CD14-positive monocyte (primary cell): ENCODE data around the gene CDK6. TPM values are rescaled to one million over a fixed set of nuclear protein-coding genes. Genes with fewer than 3 reads are reported as not detected.

ENCODE experiments used
- DNase-seq, 3 donors: peaks; one replicate each; pipeline ENCODE4 v3.0.0-alpha.2; 2011 to 2022
- H2AFZ ChIP-seq: 2 replicates; pipeline ENCODE4 v1.6.0; 2012; ENCODE audit warnings: mild to moderate bottlenecking, low read depth, low read length, inconsistent platforms; ENCODE audit not compliant: insufficient read depth, poor library complexity, severe bottlenecking
- H3K27ac ChIP-seq, 2 donors: 1 replicate in 1 of 2; 2 replicates in 1 of 2; pipeline ENCODE4 v1.5.1; 2012 to 2013; ENCODE audit warnings: low read length in 2 of 2, control low read depth in 1 of 2, inconsistent platforms in 1 of 2, low read depth in 1 of 2, mild to moderate bottlenecking in 1 of 2
- H3K27me3 ChIP-seq, 2 donors: one replicate each; pipeline versions ENCODE4 v1.6.0 to v1.6.1; 2011 to 2013; ENCODE audit warnings: low read length in 2 of 2; ENCODE audit not compliant: control insufficient read depth in 2 of 2, insufficient read depth in 2 of 2
- H3K36me3 ChIP-seq, 2 donors: replicated peaks in 1 of 2; 1 replicate in 1 of 2; 2 replicates in 1 of 2; pipeline versions ENCODE4 v1.5.1 to v1.6.1; 2012 to 2013; ENCODE audit warnings: low read length in 2 of 2, control low read depth in 1 of 2, inconsistent platforms in 1 of 2, mild to moderate bottlenecking in 1 of 2; ENCODE audit not compliant: insufficient read depth in 2 of 2, control insufficient read depth in 1 of 2
- H3K4me1 ChIP-seq, 2 donors: 1 replicate in 1 of 2; 2 replicates in 1 of 2; pipeline versions ENCODE4 v1.5.1 to v1.6.1; 2012 to 2013; ENCODE audit warnings: low read length in 2 of 2, control low read depth in 1 of 2, inconsistent platforms in 1 of 2, mild to moderate bottlenecking in 1 of 2, moderate library complexity in 1 of 2; ENCODE audit not compliant: insufficient read depth in 2 of 2, control insufficient read depth in 1 of 2
- H3K4me2 ChIP-seq: replicated peaks from 2 replicates; pipeline ENCODE3; 2012; ENCODE audit warnings: low read length, moderate library complexity, mild to moderate bottlenecking; ENCODE audit not compliant: poor library complexity, severe bottlenecking; ENCODE audit errors: extremely low read depth
- H3K4me3 ChIP-seq, 3 experiments: fragments of 200-600 bp in 1 of 3; sonication (generic) in 1 of 3; replicated peaks in 1 of 3; 1 replicate in 2 of 3; 2 replicates in 1 of 3; pipeline ENCODE4 v1.5.1; 2011 to 2013; ENCODE audit warnings: low read length in 3 of 3, mild to moderate bottlenecking in 3 of 3, control low read depth in 2 of 3, low read depth in 2 of 3, inconsistent platforms in 1 of 3, moderate library complexity in 1 of 3
- H3K79me2 ChIP-seq: 2 replicates; pipeline ENCODE4 v1.6.0; 2012; ENCODE audit warnings: mild to moderate bottlenecking, control low read depth, inconsistent platforms, low read length, moderate library complexity; ENCODE audit not compliant: insufficient read depth
- H3K9ac ChIP-seq: 2 replicates; pipeline ENCODE4 v1.6.0; 2017; ENCODE audit warnings: low read length, mild to moderate bottlenecking; ENCODE audit not compliant: insufficient read depth, poor library complexity, severe bottlenecking
- H3K9me3 ChIP-seq, 2 donors: replicated peaks in 1 of 2; 1 replicate in 1 of 2; 2 replicates in 1 of 2; pipeline versions ENCODE4 v1.5.1 to v1.6.1; 2012 to 2013; ENCODE audit warnings: low read length in 2 of 2, control low read depth in 1 of 2; ENCODE audit not compliant: control insufficient read depth in 1 of 2, insufficient read depth in 1 of 2
- H4K20me1 ChIP-seq: 2 replicates; pipeline ENCODE4 v1.6.0; 2012; ENCODE audit warnings: mild to moderate bottlenecking, low read length, control low read depth, moderate library complexity; ENCODE audit not compliant: insufficient read depth
- H3K27ac Mint-ChIP-seq, 7 donors: one replicate each; pipeline ENCODE4 v1.8.0; 2020; ENCODE audit warnings: mild to moderate bottlenecking in 7 of 7, mixed read lengths in 7 of 7, moderate library complexity in 6 of 7, inconsistent platforms in 2 of 7
- H3K27me3 Mint-ChIP-seq, 3 donors: one replicate each; pipeline ENCODE4 v1.8.0; 2021 to 2022; ENCODE audit warnings: low read depth in 3 of 3, mild to moderate bottlenecking in 3 of 3, mixed read lengths in 3 of 3, moderate library complexity in 3 of 3, inconsistent platforms in 1 of 3
- H3K36me3 Mint-ChIP-seq, 2 donors: one replicate each; pipeline ENCODE4 v1.8.0; 2020; ENCODE audit warnings: mixed read lengths in 2 of 2, inconsistent platforms in 1 of 2, mild to moderate bottlenecking in 1 of 2
- H3K4me1 Mint-ChIP-seq: one replicate; pipeline ENCODE4 v1.8.0; 2020; ENCODE audit warnings: mild to moderate bottlenecking, mixed read lengths
- H3K4me3 Mint-ChIP-seq, 2 donors: one replicate each; pipeline ENCODE4 v1.8.0; 2020; ENCODE audit warnings: mild to moderate bottlenecking in 2 of 2, mixed read lengths in 2 of 2, moderate library complexity in 1 of 2
- H3K9me3 Mint-ChIP-seq, 7 donors: one replicate each; pipeline ENCODE4 v1.8.0; 2020 to 2022; ENCODE audit warnings: mixed read lengths in 7 of 7, mild to moderate bottlenecking in 6 of 7, moderate library complexity in 6 of 7, inconsistent platforms in 2 of 7
- whole genome bisulfite sequencing: methylation state at CpG from one replicate; pipeline ENCODE4 v1.1.5; 2013; ENCODE audit warnings: missing lambda C conversion rate; ENCODE audit not compliant: insufficient coverage; 5-methylcytosine and 5-hydroxymethylcytosine counted together
- intact Hi-C, 2 donors: fragments of 100-400 bp; cut with micrococcal nuclease; formaldehyde crosslinking; loops; one replicate each; pipeline versions ENCODE4 v1.15.0 to v1.15.1; 2023
- polyA plus RNA-seq, 3 donors: library from polyadenylated mRNA; depleted of rRNA in 1 of 3; unstranded in 2 of 3; stranded (reverse) in 1 of 3; fragments of 300-500 nt in 2 of 3; fragments of >200 nt in 1 of 3; fragmentation: Illumina TruSeq in 2 of 3; gene quantifications; 1 replicate in 2 of 3; 2 replicates in 1 of 3; pipeline ENCODE4 v1.2.3, GENCODE V29; 2012 to 2021
- TF ChIP-seq, protein P1 (sequence below): fragments of 200-600 bp; IDR thresholded peaks from one replicate; pipeline ENCODE4 v1.8.0; 2022; ENCODE audit warnings: antibody characterized with exemption, mild to moderate bottlenecking

Gene CDK6
- polyA plus RNA-seq, 3 donors = 3.4 to 4.3 (median 3.8) TPM

DNA sequence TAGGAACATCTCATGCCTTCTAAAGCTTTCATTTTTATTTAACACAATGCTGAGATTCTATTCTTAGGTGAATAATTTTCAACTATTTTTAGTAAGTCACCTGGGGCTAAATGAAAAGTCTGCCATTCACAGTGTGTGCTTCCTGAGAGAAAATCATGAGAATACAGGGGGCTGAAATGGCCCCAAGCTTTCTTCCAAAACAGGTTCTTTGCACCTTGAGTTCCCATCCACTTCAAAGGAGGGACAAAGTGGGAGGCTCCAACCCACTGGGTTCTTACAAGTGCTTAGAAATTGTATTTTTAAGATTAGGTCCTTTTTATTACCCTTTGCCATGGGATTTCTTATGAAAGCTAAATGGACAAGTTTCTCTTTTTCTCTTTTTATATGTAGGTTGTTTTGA, 224.6 kb downstream of the CDK6 start:
- H3K4me3 ChIP-seq = no peak overlapping the region
- intact Hi-C loops = loop anchor here (10.0 kb wide), 1 partner anchor 443 kb away; no protein-coding TSS in a partner anchor
- no peak overlapping the region for H3K9ac ChIP-seq
- H2AFZ ChIP-seq = no peak overlapping the region
- H3K27ac ChIP-seq = no peak overlapping the region
- peaks cover 9 to 31% of the 10 kb centered on the region in 2 donors for H3K36me3 ChIP-seq
- no peaks in the 10 kb centered on the region for H3K4me1 ChIP-seq
- H3K9me3 Mint-ChIP-seq = no peaks in the 10 kb centered on the region
- no peaks in the 10 kb centered on the region for H3K27me3 ChIP-seq
- DNase-seq = no peak
- peaks cover 2% of the 10 kb centered on the region for H3K4me1 Mint-ChIP-seq
- H3K9me3 ChIP-seq = no peaks in the 10 kb centered on the region
- no peak overlapping the region for H3K4me3 Mint-ChIP-seq
- TF ChIP-seq, protein P1, sequence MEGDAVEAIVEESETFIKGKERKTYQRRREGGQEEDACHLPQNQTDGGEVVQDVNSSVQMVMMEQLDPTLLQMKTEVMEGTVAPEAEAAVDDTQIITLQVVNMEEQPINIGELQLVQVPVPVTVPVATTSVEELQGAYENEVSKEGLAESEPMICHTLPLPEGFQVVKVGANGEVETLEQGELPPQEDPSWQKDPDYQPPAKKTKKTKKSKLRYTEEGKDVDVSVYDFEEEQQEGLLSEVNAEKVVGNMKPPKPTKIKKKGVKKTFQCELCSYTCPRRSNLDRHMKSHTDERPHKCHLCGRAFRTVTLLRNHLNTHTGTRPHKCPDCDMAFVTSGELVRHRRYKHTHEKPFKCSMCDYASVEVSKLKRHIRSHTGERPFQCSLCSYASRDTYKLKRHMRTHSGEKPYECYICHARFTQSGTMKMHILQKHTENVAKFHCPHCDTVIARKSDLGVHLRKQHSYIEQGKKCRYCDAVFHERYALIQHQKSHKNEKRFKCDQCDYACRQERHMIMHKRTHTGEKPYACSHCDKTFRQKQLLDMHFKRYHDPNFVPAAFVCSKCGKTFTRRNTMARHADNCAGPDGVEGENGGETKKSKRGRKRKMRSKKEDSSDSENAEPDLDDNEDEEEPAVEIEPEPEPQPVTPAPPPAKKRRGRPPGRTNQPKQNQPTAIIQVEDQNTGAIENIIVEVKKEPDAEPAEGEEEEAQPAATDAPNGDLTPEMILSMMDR = no peak
- H3K27ac Mint-ChIP-seq = no peak overlapping the region
- no peaks in the 10 kb centered on the region for H3K79me2 ChIP-seq
- H3K4me2 ChIP-seq = no peak overlapping the region
- peaks cover 11 to 22% of the 10 kb centered on the region in 2 donors for H3K36me3 Mint-ChIP-seq
- no peaks in the 10 kb centered on the region for H3K27me3 Mint-ChIP-seq
- no peaks in the 10 kb centered on the region for H4K20me1 ChIP-seq

DNA sequence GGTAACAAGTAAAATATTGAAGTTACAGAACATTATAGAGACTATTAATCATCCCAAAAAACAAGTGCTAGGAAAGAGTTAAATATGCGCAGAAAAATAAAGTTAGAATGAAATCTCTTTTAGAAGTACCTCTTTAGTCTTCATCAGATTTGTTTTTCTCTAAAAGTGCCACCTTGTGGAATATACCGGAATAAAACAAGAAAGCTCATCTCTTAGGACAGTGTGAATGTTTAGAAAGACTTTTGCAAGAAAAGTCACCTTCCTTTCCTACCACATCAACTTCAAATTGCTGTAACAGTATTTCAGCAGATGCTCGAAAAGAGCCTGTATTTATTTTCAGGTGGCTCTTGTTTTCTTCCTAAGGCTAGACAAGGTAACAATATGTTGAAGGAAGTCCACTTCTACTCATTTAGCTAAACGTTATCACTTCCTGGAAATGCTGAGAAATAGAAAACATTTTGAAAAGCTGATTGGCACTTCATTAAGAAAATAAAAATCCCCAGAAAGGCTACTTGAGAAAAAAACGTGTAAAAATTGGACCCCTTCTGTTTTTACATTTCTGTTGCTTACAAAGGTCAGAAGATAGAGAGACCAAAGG, 226.4 kb downstream of the CDK6 start:
- H3K4me3 Mint-ChIP-seq = no peak overlapping the region

More for the DNA sequence above, 226.4 kb downstream of the CDK6 start:
- Mint-ChIP-seq H3K27ac (no peak overlapping the region), H3K4me1 (peaks cover 2% of the 10 kb centered on the region), H3K36me3 (peaks cover 8 to 9% of the 10 kb centered on the region in 2 donors), H3K9me3 (no peaks in the 10 kb centered on the region), H3K27me3 (no peaks in the 10 kb centered on the region)
- DNase-seq = no peak
- no peaks in the 10 kb centered on the region for H3K9me3 ChIP-seq
- no peaks in the 10 kb centered on the region for H4K20me1 ChIP-seq
- H3K27me3 ChIP-seq = no peaks in the 10 kb centered on the region
- intact Hi-C loops = loop anchor here (10.0 kb wide), 1 partner anchor 445 kb away; no protein-coding TSS in a partner anchor
- H3K4me1 ChIP-seq = no peaks in the 10 kb centered on the region
- no peak overlapping the region for H3K4me2 ChIP-seq
- whole genome bisulfite sequencing = no CpG with 5 or more reads among the region's 5 CpGs
- H3K27ac ChIP-seq = no peak overlapping the region
- H3K36me3 ChIP-seq = peaks cover 2 to 14% of the 10 kb centered on the region in 2 donors
- no peak overlapping the region for H3K9ac ChIP-seq
- no peak overlapping the region for H2AFZ ChIP-seq
- TF ChIP-seq, protein P1 = peak; percentile 64
- no peaks in the 10 kb centered on the region for H3K79me2 ChIP-seq
- H3K4me3 ChIP-seq = no peak overlapping the region
